Endothelial cell of umbilical vein (primary cell): ENCODE results near the gene KIAA0825. TPM values are rescaled to one million over a fixed set of nuclear protein-coding genes. Genes with fewer than 3 reads are reported as not detected.

ENCODE experiments used
- BruUV-seq: library from RNA; stranded (reverse); fragments of 400-500 nt; replicated peaks from 2 replicates; lab custom pipeline; 2021; lab: Mats Ljungman, UMichigan
- CTCF ChIA-PET: fragments of 300-600, 350-600 bp; sonication (Branson Sonifier 250); formaldehyde crosslinking; loops from one replicate; lab custom pipeline; 2021; ENCODE audit warnings: antibody characterized with exemption, inconsistent platforms; lab: Charles Lee
- POLR2A ChIA-PET: fragments of 300-600, 350-600 bp; sonication (Branson Sonifier 250); formaldehyde crosslinking; loops from one replicate; lab custom pipeline; 2021; ENCODE audit warnings: antibody characterized with exemption, inconsistent platforms; lab: Charles Lee
- DNase-seq: peaks from one replicate; pipeline ENCODE4 v3.0.0-alpha.2; 2011; ENCODE audit warnings: low read depth, low spot score
- FAIRE-seq: peaks from 2 replicates; lab custom pipeline; 2011; peaks lifted over from hg19 to GRCh38; lab: Jason Lieb, UNC
- H2AFZ ChIP-seq: 2 replicates; pipeline ENCODE4 v1.6.0; 2012; ENCODE audit warnings: low read depth, low read length, control low read depth, inconsistent platforms
- H3K27ac ChIP-seq: 2 replicates; pipeline ENCODE4 v1.5.1; 2011; ENCODE audit warnings: low read depth, mild to moderate bottlenecking, control low read depth, low read length, moderate library complexity; ENCODE audit not compliant: insufficient read depth
- H3K27me3 ChIP-seq, 2 experiments: 2 replicates each; pipeline versions ENCODE4 v1.6.0 to v1.6.1; 2011; ENCODE audit warnings: low read length in 2 of 2, mixed read lengths in 1 of 2; ENCODE audit not compliant: control insufficient read depth in 2 of 2, insufficient read depth in 2 of 2
- H3K36me3 ChIP-seq, 2 experiments: 2 replicates in 1 of 2; 3 replicates in 1 of 2; pipeline ENCODE4 v1.5.1; 2011; ENCODE audit warnings: low read length in 2 of 2, mild to moderate bottlenecking in 1 of 2, moderate library complexity in 1 of 2; ENCODE audit not compliant: control insufficient read depth in 2 of 2, insufficient read depth in 2 of 2; ENCODE audit errors: extremely low read depth in 1 of 2
- H3K4me1 ChIP-seq: 3 replicates; pipeline ENCODE4 v1.5.1; 2011; ENCODE audit warnings: mild to moderate bottlenecking, low read length; ENCODE audit not compliant: control insufficient read depth, insufficient read depth; ENCODE audit errors: extremely low read depth
- H3K4me2 ChIP-seq: 2 replicates; pipeline ENCODE4 v1.6.1; 2011; ENCODE audit warnings: low read length, control low read depth, mixed read lengths; ENCODE audit not compliant: insufficient read depth
- H3K4me3 ChIP-seq, 3 experiments: fragments of 200-600 bp in 1 of 3; sonication (generic), shearing (Covaris generic) in 1 of 3; replicated peaks in 1 of 3; 2 replicates each; pipeline ENCODE4 v1.5.1; 2011 to 2016; ENCODE audit warnings: control low read depth in 3 of 3, low read length in 3 of 3, mild to moderate bottlenecking in 2 of 3, inconsistent platforms in 1 of 3, low read depth in 1 of 3, moderate library complexity in 1 of 3; ENCODE audit not compliant: insufficient read depth in 1 of 3
- H3K79me2 ChIP-seq: 2 replicates; pipeline ENCODE4 v1.6.0; 2012; ENCODE audit warnings: low read length, inconsistent platforms; ENCODE audit not compliant: control insufficient read depth, insufficient read depth
- H3K9ac ChIP-seq: replicated peaks from 2 replicates; pipeline ENCODE3; 2011; ENCODE audit warnings: low read length, control low read depth; ENCODE audit not compliant: insufficient read depth; ENCODE audit errors: extremely low read depth
- H3K9me1 ChIP-seq: replicated peaks from 3 replicates; pipeline ENCODE4 v1.6.0; 2011; ENCODE audit warnings: mild to moderate bottlenecking, low read length; ENCODE audit not compliant: control insufficient read depth, insufficient read depth; ENCODE audit errors: extremely low read depth
- H3K9me3 ChIP-seq: replicated peaks from 2 replicates; pipeline ENCODE4 v1.5.1; 2012; ENCODE audit warnings: low read length, inconsistent platforms; ENCODE audit not compliant: control insufficient read depth, insufficient read depth
- H4K20me1 ChIP-seq: replicated peaks from 2 replicates; pipeline ENCODE3; 2011; ENCODE audit warnings: mild to moderate bottlenecking, low read length; ENCODE audit not compliant: control insufficient read depth, insufficient read depth; ENCODE audit errors: extremely low read depth
- EZH2 ChIP-seq: IDR thresholded peaks from 2 replicates; pipeline ENCODE4 v1.6.1; 2012; ENCODE audit warnings: borderline replicate concordance, low read depth, mild to moderate bottlenecking, moderate library complexity, low read length, inconsistent platforms; ENCODE audit not compliant: severe bottlenecking
- FOS ChIP-seq: IDR thresholded peaks from 2 replicates; pipeline ENCODE4 v1.6.1; 2011; ENCODE audit warnings: mild to moderate bottlenecking, low read length, moderate library complexity, borderline replicate concordance; ENCODE audit not compliant: insufficient read depth
- GATA2 ChIP-seq: IDR thresholded peaks from 2 replicates; pipeline ENCODE4 v1.7.0; 2011; ENCODE audit warnings: low read depth, mild to moderate bottlenecking, moderate library complexity, mixed read lengths, low read length; ENCODE audit not compliant: insufficient read length, insufficient read depth
- JUN ChIP-seq: IDR thresholded peaks from 2 replicates; pipeline ENCODE4 v1.6.1; 2011; ENCODE audit warnings: borderline replicate concordance, low read depth; ENCODE audit not compliant: insufficient read length, insufficient read depth
- MYC ChIP-seq: IDR thresholded peaks from one replicate; pipeline ENCODE4 v1.6.1; 2011; ENCODE audit warnings: mild to moderate bottlenecking, low read depth, low read length
- POLR2A ChIP-seq: IDR thresholded peaks from 2 replicates; pipeline ENCODE4 v1.6.1; 2012; ENCODE audit warnings: low read depth, mild to moderate bottlenecking, control low read depth, low read length
- POLR2AphosphoS5 ChIP-seq: IDR thresholded peaks from 2 replicates; pipeline ENCODE4 v1.6.1; 2012; ENCODE audit warnings: low read depth, mild to moderate bottlenecking, control low read depth, low read length, moderate library complexity; ENCODE audit not compliant: insufficient read depth
- dilution Hi-C: fragments of 300-500 bp; cut with MboI; formaldehyde crosslinking; loops from one replicate; pipeline ENCODE4 v1.15.0; 2019; ENCODE audit warnings: low sequenced_read_pairs; ENCODE audit not compliant: extremely low pct_ligation_motif_present
- intact Hi-C: fragments of 100-400 bp; cut with micrococcal nuclease; formaldehyde crosslinking; loops from one replicate; pipeline ENCODE4 v1.10.0; 2022
- polyA plus RNA-seq, 4 experiments: library from polyadenylated mRNA; depleted of rRNA in 3 of 4; stranded (reverse) in 3 of 4; unstranded in 1 of 4; fragments of >200 nt; gene quantifications; 2 replicates each; pipeline versions ENCODE4 v1.2.1 to v1.2.3, GENCODE V29; 2011 to 2012; ENCODE audit warnings: missing spikeins in 1 of 4
- total RNA-seq: library from RNA; stranded (reverse); gene quantifications from 2 replicates; pipeline ENCODE4 v1.2.3, GENCODE V29; 2021
- TF ChIP-seq, protein P1 (sequence below): IDR thresholded peaks from 2 replicates; pipeline ENCODE4 v1.6.1; 2011; ENCODE audit not compliant: insufficient read depth, insufficient read length
- TF ChIP-seq, protein P2 (sequence below), 2 donors: IDR thresholded peaks; 1 replicate in 1 of 2; 2 replicates in 1 of 2; pipeline ENCODE4 v1.5.1; 2011; ENCODE audit warnings: low read length in 2 of 2, mild to moderate bottlenecking in 2 of 2, moderate library complexity in 2 of 2, control low read depth in 1 of 2, inconsistent platforms in 1 of 2, low read depth in 1 of 2; ENCODE audit not compliant: insufficient read depth in 1 of 2; ENCODE audit errors: extremely low read depth in 1 of 2

KIAA0825 gene
- total and polyA plus RNA-seq, 2 donors (not counting 3 experiments of a cell fraction or from before 2014, with no cell fraction given): 0.15 to 1.1 TPM

DNA sequence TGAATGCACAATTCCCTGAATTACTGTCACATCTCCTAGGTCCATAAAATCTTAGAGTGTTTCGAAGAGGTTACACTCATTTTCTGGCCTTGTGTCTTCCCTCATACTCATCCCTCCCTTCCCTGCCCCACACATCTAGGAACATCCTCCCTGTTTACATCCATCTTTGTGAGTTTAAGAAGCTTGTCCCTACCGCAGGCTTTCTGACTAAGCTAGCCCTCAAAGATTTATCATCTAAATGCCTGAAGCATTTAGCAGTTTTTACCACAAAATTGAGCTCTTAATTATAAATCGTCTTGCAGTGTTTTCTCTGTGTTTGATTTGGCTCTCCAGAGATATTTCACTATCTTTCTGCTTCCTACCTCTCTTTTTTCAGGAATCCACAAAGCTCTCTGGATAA lies 374.8 kb downstream of the KIAA0825 start:
- H3K27ac ChIP-seq: no peak overlapping the region
- no peaks in the 10 kb centered on the region for H3K79me2 ChIP-seq
- ChIA-PET POLR2A (no interaction called here), CTCF (interaction anchor here (0.9 kb wide), 1 partner anchor 10 kb away, joined by 3 read pairs; no protein-coding TSS in a partner anchor)
- H3K4me2 ChIP-seq: no peak overlapping the region
- FAIRE-seq (no peak), DNase-seq (no peak)
- H3K9ac ChIP-seq: no peak overlapping the region
- dilution Hi-C loops (no loop called here), intact Hi-C loops (no loop called here)
- no TSS peak for BruUV-seq
- H3K36me3 ChIP-seq: no peaks in the 10 kb centered on the region
- no peaks in the 10 kb centered on the region for H4K20me1 ChIP-seq
- H2AFZ ChIP-seq: no peak overlapping the region
- H3K4me3 ChIP-seq: no peak overlapping the region
- peaks cover 0 to 2% of the 10 kb centered on the region in 2 experiments for H3K27me3 ChIP-seq
- TF ChIP-seq JUN (no peak), MYC (no peak), POLR2A (no peak), EZH2 (no peak), GATA2 (no peak)
- TF ChIP-seq, protein P1, sequence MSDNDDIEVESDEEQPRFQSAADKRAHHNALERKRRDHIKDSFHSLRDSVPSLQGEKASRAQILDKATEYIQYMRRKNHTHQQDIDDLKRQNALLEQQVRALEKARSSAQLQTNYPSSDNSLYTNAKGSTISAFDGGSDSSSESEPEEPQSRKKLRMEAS: no peak
- no peaks in the 10 kb centered on the region for H3K4me1 ChIP-seq
- no peaks in the 10 kb centered on the region for H3K9me1 ChIP-seq
- H3K9me3 ChIP-seq: no peaks in the 10 kb centered on the region

DNA sequence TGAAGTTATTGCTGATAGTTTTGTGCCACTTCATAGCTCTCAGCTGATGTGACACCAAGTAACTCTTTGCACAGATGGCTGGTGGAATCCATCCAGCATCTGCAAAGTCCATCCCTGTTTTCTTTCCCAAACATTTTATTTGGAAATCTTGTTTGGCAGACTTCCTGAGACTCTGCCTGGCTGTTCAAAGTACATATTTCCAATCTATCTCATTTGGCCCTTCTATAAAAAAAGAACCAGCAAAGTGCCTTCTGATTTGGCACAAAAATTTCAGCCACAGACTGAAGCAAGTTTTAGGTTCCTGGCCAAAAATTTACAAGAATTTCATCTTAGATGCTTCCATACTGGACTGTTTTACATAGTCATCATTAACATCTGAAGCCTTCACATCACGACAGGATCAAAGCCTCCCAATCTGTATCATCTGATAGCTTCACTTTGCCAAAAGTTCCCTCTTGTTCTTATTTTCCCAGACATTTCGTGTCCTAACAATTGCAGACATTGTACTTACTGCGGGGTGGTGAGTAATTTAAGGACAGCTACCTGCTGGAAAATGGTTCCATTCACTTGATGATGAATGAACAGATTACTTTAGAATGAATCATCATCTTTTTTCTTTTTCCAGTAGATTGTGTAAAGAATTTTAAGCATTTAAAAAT lies 377.3 kb downstream of the KIAA0825 start:
- Histone ChIP-seq H3K36me3 (no peaks in the 10 kb centered on the region), H3K9ac (no peak overlapping the region), H3K9me3 (no peaks in the 10 kb centered on the region), H3K27me3 (no peaks in the 10 kb centered on the region), H3K9me1 (no peaks in the 10 kb centered on the region), H4K20me1 (no peaks in the 10 kb centered on the region), H2AFZ (no peak overlapping the region), H3K4me2 (no peak overlapping the region), H3K79me2 (no peaks in the 10 kb centered on the region), H3K4me1 (no peaks in the 10 kb centered on the region), H3K4me3 (no peak overlapping the region), H3K27ac (no peak overlapping the region)
- dilution Hi-C loops: no loop called here
- CTCF ChIA-PET: no interaction called here
- intact Hi-C loops: no loop called here
- POLR2A ChIA-PET: no interaction called here
- FAIRE-seq (no peak), DNase-seq (no peak)
- TF ChIP-seq, protein P1: no peak
- TF ChIP-seq POLR2AphosphoS5: no peak
- TF ChIP-seq POLR2A: no peak
- no peak for TF ChIP-seq FOS
- no peak for TF ChIP-seq MYC
- TF ChIP-seq EZH2: no peak
- TF ChIP-seq GATA2: no peak
- no peak for TF ChIP-seq JUN
- TF ChIP-seq, protein P2, sequence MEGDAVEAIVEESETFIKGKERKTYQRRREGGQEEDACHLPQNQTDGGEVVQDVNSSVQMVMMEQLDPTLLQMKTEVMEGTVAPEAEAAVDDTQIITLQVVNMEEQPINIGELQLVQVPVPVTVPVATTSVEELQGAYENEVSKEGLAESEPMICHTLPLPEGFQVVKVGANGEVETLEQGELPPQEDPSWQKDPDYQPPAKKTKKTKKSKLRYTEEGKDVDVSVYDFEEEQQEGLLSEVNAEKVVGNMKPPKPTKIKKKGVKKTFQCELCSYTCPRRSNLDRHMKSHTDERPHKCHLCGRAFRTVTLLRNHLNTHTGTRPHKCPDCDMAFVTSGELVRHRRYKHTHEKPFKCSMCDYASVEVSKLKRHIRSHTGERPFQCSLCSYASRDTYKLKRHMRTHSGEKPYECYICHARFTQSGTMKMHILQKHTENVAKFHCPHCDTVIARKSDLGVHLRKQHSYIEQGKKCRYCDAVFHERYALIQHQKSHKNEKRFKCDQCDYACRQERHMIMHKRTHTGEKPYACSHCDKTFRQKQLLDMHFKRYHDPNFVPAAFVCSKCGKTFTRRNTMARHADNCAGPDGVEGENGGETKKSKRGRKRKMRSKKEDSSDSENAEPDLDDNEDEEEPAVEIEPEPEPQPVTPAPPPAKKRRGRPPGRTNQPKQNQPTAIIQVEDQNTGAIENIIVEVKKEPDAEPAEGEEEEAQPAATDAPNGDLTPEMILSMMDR (IDR thresholded peaks at IDR 0.05; ENCODE audit: extremely low read depth in 1 of 2, insufficient read depth in 1 of 2, low read depth in 1 of 2, low read length in 2 of 2): no peak
- no TSS peak for BruUV-seq
